Stimulated activated CD4-positive, alpha-beta T cell treated with anti-CD3 and anti-CD28 coated beads, Interleukin-15, amount 100 ng/mL, for 24 hours (primary cell): ENCODE data around the gene DAB2.

Experiments used
- DNase-seq: peaks from one replicate; pipeline ENCODE4 v3.0.0-alpha.2; 2020

The DAB2 gene

DNA sequence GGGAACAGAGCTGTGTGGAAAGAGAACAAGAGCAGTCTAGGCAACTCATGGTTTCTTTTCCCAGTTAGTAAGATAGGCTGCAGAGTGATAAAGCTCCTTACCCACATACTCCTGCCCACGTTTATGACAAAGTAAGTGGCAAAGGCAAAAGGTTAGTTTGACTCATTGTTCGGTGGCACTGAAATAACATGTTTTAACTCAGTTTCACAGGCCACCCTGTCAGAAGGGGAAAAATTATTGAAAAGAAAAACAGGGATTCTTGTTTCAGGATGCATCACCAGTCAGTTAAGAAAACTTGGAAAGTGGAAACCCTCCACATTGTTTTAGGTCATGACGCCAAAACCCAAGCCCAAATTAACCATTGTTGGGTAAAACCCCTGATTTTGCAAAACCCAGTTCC is 22.3 kb upstream of the DAB2 start:
- no peak for DNase-seq

DNA sequence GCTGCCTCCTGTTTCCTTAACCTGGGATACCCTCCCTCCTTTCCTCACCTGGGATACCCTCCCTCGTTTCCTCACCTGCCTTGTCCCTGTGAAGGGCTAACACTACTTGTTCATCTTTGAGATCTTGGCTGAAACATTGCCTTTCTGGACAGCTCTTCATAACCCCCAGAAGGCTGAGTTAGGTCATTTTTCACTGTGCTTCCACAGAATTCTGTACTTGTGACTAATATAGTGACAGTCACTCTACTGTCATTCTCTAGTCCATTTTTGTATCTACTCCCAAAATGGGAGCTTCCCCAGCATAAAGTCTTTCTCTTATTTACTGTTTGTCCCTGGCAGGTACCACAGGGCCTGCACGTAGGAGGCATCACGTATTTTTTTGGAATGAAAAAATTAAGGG is 21.5 kb upstream of the DAB2 start:
- no peak for DNase-seq

DNA sequence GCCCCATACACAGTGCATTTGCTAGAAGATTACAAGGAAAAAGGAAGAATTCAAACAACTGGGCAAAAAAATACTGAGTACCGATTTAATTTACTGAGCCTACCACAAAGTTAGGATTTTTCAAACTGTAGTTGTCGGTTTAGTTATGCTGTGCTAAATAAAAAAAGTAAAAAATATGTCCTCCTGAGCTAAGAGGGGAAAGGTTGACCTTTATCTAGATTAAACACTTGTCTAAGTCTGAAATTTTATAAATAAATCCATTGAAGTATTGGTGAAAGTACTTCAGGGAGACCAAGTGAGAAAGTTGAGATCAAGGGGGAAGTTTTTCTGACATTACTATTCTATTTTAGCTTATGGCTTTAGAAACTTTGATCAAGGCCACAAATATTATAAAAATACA is 19.1 kb upstream of the DAB2 start:
- DNase-seq = no peak

DNA sequence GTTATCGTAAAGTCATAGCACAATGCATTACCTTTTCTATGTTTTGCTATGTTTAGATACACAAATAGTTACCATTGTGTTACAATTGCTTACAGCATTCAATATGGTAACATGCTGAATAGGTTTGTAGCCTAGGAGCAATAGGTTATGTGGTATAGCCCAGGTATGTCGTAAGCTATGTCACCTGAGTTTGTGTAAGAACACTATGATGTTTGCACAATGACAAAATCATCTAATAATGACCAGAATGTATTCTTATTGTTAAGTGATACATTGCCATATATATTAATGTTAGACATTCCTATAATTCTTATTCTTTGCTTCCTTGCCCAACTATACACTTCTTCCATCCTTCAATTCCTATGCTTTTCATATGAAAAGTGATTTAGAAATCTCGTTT is 18.2 kb upstream of the DAB2 start:
- DNase-seq = no peak

DNA sequence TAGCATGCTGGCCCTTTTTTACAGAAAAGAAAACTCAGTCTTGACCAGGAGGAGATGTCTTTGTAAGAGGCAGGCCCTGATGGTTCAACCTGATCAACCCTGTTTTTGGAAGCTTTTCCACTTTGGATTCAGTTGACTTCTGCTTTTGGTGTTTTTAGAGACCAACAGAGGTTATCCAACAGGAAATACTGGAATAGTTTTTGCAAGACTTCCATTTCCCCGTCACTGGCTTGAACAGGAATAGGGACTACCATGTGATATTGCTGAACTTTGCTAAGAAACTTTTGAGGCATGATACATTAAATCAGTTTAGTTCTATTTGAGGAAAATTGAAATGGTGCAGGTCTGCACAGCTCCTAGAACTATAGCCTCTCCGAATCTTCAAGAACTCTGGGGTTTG is 17.1 kb upstream of the DAB2 start:
- DNase-seq = no peak

DNA sequence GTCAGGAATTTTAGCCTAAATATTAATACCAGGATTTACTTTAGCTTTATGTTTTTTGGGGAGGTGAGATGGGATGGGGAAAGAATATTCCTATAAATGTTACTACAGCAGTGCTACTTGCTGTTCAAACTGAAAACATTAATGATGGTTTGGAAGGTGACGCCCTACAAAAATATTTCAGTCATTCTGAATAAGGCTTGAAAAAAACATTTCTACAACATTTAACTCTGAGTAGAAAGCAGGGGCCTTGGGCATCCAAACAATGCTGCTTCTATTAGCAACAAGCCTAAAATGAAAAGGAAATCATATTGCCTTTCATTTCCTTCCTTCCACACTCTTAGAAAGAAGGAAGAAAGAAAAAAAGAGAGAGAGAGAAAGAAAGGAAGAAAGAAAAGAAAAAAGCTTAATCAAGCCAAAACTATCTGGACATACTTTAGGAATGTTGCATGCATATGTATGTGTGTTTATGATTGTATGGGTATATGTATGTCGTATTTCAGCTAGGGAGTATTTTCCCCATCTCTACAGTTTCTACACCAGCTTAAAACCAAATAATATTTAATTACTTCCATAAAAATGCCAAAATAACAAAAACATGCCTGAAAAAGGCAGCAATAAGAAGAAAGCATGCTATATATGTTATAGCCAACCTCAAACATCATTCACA is 16.3 kb upstream of the DAB2 start:
- no peak for DNase-seq

DNA sequence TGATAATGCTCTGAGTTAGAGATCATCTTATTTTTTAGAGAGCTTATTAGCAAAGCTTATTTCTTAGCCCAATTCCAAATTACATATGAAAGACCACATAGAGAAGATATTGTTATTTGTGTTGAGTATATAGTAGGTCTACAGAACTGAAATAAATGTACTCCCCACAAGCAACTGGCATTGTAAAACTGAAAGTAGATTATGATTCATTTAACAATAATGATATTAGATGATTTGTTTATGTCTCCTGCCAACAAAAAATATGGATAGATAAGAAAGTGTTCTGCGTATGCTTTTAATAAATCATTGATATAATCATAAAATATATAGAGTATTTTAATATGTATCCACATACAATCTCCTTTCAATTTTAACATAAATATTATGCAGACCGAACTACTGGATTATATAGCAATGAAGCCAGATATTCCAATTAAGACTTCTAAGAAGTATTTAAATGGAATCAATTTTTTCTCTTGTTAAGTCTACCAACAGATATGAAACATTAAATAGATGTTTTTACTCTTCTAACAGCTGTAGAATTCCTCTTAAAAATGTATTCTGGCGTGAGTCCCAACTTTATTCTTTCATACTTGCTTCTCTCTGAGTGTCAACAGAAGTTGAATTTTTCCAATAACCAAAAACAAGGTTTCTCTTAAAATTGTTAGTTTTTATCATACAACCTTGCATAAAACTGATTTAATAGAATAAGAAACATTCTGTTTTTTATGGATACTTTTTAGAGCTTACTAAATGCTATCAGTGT is 15.6 kb upstream of the DAB2 start:
- no peak for DNase-seq

DNA sequence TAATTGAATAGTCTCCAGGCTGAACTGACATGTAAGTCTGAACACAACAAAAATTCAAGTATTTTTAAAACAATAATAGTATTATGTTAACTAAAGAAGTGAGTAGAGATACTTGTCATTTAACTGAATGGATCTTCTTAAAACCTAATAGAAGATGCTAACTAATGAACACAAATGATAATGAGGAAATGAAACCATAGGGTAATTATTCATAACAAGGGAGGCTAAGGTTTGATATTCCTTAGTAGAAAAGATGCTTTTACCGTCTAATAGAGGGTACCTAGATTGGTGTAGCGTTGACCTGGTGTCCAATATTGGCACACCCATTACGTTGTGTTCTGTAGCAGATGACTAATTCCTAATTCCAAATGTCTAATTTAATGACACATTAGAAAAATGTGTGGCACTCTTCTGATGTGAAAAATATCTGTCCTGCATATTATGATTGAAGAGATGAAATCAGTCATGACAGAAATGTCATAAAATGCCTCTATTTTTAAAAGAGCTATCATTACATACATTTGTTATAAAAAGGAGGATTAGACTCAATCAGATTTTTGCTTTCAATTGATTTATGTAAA is 14.9 kb upstream of the DAB2 start:
- DNase-seq = no peak

DNA sequence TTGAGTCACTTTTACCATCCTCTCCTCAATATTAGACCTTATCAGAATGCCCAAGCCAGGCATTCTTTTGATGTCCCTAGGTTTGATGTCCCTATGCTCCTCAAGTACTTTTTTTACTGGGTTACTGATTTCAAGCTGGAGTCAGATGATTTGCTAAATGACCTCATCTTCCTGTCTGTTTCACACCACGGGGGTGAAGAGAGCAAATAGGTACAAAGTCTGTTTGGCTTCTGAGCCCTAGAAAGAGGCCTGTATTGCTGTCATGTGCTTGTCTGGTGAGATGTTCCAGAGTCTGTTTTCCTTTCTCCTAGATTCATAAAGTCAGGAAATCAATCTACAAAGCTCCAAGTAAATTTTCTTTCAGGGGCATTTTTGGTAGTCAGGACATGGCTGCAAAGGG is 12.7 kb upstream of the DAB2 start:
- DNase-seq = no peak

DNA sequence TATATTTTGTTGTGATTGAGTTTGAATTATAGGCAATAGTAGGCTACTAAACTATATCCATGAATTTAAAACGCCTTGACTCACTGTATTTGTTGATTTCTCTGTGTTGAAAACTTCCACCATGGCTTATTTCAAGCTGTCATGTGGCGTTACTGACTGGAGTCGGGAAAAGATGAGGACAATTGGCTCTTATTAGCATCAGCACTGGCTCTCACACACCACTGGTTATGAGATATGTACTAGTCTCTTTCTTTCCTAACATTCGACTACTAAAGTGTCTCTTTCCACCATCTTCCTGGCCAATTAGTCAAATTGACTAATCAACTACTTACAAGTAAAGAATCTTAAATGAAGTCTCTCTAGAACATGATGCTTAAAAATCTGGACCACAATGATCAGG is 9.1 kb upstream of the DAB2 start:
- no peak for DNase-seq

DNA sequence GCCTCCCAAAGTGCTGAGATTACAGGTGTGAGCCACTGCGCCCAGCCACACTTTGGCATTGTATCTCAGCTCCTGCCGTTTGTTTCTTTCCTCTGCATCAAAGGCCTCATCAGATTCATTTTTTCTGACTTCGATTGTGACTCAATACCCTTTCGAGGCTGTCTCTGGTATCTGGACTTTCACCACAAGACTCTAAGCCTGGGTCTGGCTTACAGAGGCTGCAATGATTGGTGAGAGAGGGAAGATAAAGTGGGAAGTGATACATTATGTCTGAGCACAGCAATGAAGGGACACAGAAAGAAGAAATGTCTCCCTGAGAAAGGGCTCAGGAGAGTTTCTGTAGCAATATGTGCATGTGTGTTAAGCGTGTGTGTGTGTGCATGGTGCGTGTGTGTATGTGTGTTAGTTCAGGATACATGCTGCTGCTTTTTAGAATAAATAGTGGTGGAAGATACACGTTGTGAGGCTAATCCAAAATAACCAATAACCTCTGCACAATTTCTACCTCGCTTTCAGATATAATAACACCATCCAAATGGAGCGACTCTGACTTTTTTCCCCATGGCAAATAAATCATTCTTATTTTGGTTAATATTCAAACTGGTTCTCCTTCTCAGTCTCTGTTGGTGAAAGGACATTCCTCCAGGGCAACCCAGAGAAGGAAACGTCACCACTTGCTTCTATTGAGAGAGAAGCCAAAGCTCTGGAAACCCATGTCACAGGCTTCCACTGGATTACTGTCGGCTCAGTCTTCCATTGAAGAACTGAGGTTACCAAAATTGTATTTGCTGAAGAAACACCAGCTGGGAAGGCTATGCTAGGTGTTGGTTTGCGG is 8.1 kb upstream of the DAB2 start:
- no peak for DNase-seq

DNA sequence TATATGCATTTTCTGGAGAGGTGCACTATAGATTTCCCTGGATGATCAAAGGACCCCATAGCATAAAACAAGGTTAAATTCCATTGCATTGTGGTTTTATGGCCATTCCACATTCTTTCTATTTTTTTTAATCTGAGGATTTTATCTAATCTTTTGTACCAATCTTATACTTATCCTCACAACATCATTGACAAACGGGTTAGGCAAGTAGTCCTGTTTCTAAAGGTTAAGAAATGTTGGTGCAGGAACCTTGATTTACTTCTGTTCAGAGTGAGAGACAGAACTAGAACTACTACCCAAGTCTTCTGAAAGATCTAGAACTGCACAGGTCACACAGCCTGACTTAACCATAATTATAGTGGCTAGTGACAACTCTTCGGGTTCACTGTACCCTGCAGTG is 5.7 kb upstream of the DAB2 start:
- DNase-seq = no peak

DNA sequence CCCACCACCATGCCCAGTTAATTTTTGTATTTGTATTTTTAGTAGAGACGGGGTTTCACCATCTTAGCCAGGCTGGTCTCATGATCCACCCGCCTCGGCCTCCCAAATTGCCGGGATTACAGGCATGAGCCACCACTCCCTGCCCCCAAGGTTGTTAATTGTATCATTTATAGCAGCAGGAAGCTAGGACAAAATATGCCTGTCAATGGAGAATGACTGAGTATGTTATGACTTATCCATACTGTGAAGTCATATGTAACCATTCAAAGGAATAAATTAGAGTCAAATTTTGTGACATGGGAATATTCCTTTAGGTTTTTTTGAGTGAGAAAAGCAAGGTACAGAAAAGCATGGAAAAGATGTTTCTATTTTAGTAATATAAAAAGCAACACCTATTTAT is 3.9 kb upstream of the DAB2 start:
- no peak for DNase-seq

DNA sequence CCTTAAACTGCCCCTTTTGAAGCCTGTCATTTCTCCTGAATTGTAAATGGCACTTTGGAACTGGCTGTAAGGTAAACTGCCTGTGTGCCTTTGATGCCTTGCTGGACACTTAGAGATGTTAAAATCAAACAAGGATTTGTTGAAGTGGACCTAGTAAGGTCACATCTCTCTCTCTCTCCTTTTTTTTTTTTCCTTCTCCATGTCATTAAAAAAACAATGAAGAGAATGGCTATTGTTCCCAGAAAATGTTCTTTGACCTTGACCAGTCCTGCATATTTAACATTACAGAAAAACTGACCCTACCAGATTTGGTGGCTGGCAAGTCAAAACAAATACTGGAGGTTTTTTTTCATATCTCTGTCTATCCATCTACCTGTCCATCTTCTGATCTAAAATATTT is 2.9 kb upstream of the DAB2 start:
- DNase-seq = no peak

DNA sequence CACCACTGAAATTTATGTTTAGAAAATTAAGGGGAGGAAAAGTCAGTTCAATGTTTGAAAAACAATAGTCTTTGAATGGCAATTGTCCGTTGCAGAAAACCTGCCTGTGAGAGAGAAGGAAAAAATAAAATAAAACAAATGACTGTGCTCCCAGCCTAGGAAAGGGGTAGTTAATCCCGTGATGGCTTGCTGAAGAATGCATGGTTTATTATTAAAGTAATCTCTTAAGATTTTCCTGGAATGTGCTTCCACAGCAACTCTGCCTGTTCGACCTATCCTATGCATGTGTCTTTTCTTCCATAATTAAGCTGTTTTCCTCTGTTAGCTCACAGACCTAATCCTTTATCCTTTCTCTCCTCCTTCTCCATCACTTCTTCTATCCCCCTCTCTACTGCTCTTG is 2.4 kb upstream of the DAB2 start:
- no peak for DNase-seq

DNA sequence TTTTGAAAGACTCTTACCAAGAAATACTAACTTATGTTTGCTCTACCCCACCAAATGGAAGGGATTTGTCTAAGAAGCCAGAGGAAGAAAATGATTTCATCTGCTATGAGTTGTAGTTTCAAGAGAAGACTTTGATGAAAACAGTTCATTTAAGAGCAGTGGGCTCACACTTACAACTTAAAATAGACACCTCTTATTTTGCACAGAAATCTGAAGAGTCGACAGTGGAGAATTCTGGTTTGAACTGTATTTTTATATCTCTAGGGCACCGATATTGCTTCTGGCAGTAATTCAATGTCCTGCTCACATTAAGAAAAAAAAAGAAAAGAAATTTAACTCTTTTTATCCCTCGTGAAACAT is 1.9 kb upstream of the DAB2 start:
- DNase-seq = no peak

DNA sequence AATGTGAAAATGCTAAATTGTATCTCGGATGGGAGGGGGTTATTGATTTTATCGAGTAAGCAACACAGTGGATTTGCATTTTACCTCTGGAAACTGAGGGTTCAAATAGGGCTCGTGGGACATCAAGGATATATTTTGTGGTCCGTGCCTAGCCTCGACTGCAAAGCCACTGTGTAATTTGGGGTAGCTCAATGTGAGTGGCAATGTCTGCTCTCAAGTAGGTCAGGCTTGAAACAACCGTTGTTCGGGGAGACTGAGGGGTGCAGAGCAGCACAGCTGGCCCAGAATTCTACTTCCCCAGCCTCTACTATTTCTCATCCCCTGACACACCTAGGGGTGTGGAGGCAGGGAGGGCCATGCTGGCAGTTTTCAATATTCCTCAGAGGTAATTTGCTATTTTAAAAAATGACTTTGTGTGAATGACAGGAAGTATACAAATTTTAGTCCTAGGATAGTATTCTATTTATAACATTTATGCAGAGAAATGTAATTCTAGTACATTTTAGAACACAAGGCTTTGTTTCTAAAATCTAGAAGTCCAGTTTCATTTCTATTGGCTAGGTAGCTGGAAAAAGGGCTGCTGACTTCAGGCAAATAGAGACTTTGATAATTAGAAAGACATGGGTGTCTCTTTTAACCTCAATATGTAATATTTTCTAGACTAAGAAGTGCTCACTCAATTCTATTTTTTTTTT is 1.4 kb upstream of the DAB2 start:
- DNase-seq = no peak

DNA sequence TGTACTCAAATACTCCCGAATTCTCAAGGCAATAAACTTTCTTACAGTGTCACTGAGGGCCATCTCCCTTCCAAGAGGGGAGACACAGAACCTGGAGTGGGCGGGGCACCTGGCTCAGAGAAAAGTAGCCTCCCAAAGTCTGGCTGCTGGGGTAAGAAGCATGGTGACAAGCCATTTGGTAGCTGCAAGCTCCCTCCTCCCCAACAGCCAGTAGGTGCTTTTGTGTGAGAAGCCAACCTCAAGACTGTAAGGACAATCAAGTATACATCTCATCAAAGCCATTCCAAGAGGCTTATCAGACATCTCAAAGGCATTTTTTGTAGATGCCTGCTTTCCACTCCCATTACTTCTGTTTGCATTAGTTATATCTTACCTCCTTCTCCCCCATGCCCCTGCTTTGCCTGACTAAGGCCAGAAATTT is 1.4 kb downstream of the DAB2 start:
- DNase-seq = no peak

DNA sequence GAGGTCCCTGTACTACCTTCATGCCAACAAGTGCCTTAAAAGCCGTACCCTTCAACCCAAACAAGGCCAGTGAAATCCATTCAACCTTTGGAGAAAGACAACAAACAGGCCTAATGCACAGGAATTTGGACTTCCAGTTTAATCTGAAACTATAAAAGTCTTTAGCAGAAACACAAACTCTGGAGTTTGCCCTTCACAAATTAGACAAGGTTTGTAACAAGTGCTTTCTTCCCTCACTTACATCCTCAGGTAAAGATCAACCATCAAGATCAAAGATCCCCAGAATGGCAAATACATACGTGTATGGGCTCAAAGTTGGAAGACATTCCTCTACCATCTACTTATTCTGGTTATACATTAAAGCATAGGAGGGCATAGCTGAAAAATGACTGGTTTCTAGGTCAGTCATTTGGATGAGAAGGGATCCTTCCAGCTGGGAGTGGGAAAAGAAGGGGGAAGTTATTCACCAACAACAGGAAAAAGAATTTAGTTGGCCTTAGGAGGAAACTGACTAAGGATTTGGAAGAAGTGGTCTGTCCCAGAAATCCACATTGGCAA is 2.0 kb downstream of the DAB2 start:
- DNase-seq = no peak

DNA sequence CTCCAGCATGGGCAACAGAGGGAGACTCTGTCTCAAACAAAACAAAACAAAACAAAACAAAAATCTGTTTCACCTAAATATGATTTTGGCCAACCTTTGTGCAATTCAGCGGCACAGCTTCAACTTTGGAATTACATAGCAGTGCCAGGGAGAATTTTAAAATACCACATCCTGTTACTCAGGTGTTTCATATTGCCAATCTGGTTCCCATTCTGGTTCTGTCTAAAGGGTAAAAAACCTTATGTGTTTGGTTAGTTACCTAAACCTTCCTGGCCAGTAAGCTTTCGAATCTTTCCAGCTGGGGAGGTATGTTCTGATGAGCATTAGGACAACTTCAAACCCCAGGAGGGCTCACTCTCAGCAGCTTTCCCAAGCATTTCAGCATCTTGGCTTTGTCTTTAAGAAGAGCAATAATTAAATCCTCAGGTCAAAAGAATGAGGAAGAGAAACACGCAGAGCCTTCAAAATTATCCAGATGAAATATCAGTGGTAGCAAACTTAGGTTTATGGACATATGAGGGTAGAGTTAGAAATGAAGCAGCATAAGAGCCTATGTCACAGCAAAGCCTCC is 2.7 kb downstream of the DAB2 start:
- no peak for DNase-seq

DNA sequence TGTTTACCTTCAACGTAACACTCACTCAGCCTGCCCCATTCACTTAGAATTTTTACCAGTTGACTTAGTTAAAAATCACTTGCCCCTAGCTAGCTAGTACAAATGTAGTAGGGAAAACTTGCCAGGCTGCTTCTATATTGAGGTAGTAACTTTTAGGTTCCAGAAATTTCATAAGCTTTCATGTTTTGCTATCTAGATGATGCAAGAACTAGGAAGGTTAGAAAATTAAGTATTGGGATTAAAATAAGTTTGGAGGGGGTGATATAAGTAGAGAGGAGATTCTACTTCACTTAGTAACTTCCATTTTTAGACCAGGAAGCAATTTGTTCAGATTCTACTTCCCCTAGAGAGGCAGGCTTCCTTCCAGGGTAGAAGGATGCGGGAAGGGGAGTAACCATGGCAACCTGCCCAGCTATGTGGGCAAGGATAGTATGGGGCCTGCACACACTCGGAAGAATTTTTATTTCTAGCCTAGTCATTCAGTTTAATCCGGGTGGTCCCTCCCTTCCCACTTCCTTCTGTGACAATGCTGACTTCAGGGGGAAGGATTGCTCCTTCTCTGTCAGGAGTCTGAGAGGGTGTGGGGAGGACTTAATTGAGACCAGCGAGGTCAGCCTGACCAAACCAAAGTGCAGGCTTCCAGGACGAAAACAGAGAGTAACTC is 4.2 kb downstream of the DAB2 start:
- no peak for DNase-seq

DNA sequence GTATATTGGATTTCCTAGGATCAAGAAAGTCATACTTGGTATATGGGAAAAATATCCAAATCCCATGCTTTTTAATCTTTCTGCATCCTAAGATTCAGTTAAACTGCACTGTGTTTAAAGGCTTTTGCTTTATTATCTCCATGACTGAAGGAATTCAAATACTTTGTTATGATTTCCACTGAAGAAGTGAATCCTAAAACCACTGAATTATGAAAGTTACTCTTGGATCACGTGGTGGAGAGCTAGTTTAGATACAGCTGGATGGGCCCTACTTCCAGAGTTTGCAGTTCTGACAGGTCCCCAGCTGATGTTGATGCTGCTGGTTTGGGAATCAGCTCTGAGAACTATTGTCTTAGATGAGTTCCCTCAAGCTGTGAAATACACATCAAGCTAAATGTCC is 5.0 kb downstream of the DAB2 start:
- no peak for DNase-seq
